ENCODE measurements around the gene FTCDNL1. TPM values are rescaled to one million over a fixed set of nuclear protein-coding genes. Genes with fewer than 3 reads are reported as not detected.

FTCDNL1 gene
- total RNA-seq, 1 donor from 2014 or later, result 0.45 TPM

DNA sequence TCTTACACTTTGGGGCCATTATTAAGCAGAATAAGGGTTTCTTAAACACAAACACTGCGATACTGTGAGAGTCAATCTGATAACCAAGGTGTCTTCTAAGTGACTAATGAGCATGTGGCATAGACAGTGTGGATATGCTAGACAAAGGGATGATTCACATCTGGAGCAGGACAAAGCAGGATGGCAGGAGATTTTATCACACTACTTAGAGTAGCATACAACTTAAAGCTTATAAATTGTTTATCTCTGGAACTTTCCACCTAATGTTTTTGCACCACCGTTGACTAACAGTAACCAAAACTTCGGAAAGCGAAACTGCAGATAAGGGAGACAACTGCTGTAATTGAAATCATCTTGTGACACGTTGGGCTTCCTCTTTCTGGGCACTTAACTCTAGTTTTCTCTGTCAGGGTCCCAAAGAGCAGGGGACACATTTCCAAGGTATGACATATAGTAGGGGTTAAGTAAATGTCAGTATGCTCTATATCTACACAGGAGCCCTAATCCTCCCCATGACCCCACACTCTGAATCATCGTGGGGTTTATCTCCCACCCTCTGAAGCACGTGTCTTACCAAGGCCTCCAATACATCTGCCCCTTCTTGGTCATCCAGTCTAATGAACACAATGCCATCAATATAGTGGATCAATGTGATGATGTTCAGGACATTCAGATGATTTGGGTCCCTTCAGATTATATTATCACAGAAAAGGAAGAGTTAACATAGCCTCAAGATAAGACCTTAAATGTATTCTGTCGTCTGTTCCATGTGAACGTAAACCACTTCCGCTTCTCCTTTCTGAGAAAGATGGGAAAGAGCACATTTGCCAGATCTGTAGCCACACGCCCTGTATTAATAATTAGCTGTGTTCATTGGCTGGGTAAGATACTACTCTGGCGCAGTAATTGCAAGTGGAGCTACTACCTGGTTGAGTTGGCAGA, 78.7 kb downstream of the FTCDNL1 start:
- Mint-ChIP-seq H3K36me3 (ENCODE audit: low read depth, unreplicated experiment) (no peaks in the 10 kb centered on the region), H3K4me3 (ENCODE audit: unreplicated experiment) (no peak overlapping the region), H3K27ac (ENCODE audit: unreplicated experiment) (no peak overlapping the region), H3K4me1 (ENCODE audit: low read depth, unreplicated experiment) (peaks cover 5% of the 10 kb centered on the region), H3K9me3 (ENCODE audit: unreplicated experiment) (no peaks in the 10 kb centered on the region), H3K27me3 (ENCODE audit: low read depth, unreplicated experiment) (no peaks in the 10 kb centered on the region)
- Histone ChIP-seq H4K20me1 (ENCODE audit: insufficient read depth, low read length) (no peaks in the 10 kb centered on the region), H2AFZ (ENCODE audit: low read depth, low read length) (no peak overlapping the region), H3K36me3 (ENCODE audit: insufficient read depth, low read length) (no peaks in the 10 kb centered on the region), H3K9me3 (ENCODE audit: insufficient read depth, low read depth, low read length) (no peaks in the 10 kb centered on the region), H3K4me2 (ENCODE audit: low read length) (no peak overlapping the region), H3K27me3 (ENCODE audit: insufficient read depth, low read length) (no peaks in the 10 kb centered on the region), H3K27ac (ENCODE audit: low read depth, low read length) (no peak overlapping the region), H3K4me3 (ENCODE audit: insufficient read depth, low read depth, low read length) (no peak overlapping the region), H3K4me1 (ENCODE audit: insufficient read depth, low read length) (no peaks in the 10 kb centered on the region), H3K9ac (ENCODE audit: low read length) (no peak overlapping the region), H3K79me2 (ENCODE audit: insufficient read depth, low read length) (no peaks in the 10 kb centered on the region)
- FAIRE-seq, result no peak
- DNase-seq (ENCODE audit: low read depth), result no peak
- no peak for TF ChIP-seq EZH2 (IDR thresholded peaks at IDR 0.05; ENCODE audit: insufficient read depth, low read length)
- TF ChIP-seq, protein P1, sequence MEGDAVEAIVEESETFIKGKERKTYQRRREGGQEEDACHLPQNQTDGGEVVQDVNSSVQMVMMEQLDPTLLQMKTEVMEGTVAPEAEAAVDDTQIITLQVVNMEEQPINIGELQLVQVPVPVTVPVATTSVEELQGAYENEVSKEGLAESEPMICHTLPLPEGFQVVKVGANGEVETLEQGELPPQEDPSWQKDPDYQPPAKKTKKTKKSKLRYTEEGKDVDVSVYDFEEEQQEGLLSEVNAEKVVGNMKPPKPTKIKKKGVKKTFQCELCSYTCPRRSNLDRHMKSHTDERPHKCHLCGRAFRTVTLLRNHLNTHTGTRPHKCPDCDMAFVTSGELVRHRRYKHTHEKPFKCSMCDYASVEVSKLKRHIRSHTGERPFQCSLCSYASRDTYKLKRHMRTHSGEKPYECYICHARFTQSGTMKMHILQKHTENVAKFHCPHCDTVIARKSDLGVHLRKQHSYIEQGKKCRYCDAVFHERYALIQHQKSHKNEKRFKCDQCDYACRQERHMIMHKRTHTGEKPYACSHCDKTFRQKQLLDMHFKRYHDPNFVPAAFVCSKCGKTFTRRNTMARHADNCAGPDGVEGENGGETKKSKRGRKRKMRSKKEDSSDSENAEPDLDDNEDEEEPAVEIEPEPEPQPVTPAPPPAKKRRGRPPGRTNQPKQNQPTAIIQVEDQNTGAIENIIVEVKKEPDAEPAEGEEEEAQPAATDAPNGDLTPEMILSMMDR (IDR thresholded peaks at IDR 0.05; ENCODE audit: insufficient read depth, low read depth, low read length), result no peak

- DNase-seq (ENCODE audit: low read depth) (no peak), FAIRE-seq (no peak)
- peaks cover 5% of the 10 kb centered on the region for H3K4me1 Mint-ChIP-seq (ENCODE audit: low read depth, unreplicated experiment)
- H3K27ac Mint-ChIP-seq (ENCODE audit: unreplicated experiment), result no peak overlapping the region
- Histone ChIP-seq H4K20me1 (ENCODE audit: insufficient read depth, low read length) (no peaks in the 10 kb centered on the region), H3K4me1 (ENCODE audit: insufficient read depth, low read length) (no peaks in the 10 kb centered on the region), H3K79me2 (ENCODE audit: insufficient read depth, low read length) (no peaks in the 10 kb centered on the region), H2AFZ (ENCODE audit: low read depth, low read length) (no peak overlapping the region), H3K9ac (ENCODE audit: low read length) (no peak overlapping the region), H3K4me2 (ENCODE audit: low read length) (no peak overlapping the region), H3K4me3 (ENCODE audit: insufficient read depth, low read depth, low read length) (no peak overlapping the region), H3K27ac (ENCODE audit: low read depth, low read length) (no peak overlapping the region), H3K27me3 (ENCODE audit: insufficient read depth, low read length) (no peaks in the 10 kb centered on the region), H3K9me3 (ENCODE audit: insufficient read depth, low read depth, low read length) (no peaks in the 10 kb centered on the region), H3K36me3 (ENCODE audit: insufficient read depth, low read length) (no peaks in the 10 kb centered on the region)
- H3K27me3 Mint-ChIP-seq (ENCODE audit: low read depth, unreplicated experiment), result no peaks in the 10 kb centered on the region
- no peaks in the 10 kb centered on the region for H3K36me3 Mint-ChIP-seq (ENCODE audit: low read depth, unreplicated experiment)
- H3K4me3 Mint-ChIP-seq (ENCODE audit: unreplicated experiment), result no peak overlapping the region
- no peaks in the 10 kb centered on the region for H3K9me3 Mint-ChIP-seq (ENCODE audit: unreplicated experiment)
- TF ChIP-seq EZH2 (IDR thresholded peaks at IDR 0.05; ENCODE audit: insufficient read depth, low read length), result no peak
- TF ChIP-seq, protein P1 (IDR thresholded peaks at IDR 0.05; ENCODE audit: insufficient read depth, low read depth, low read length), result no peak
Measured at GRCh38 chr2:199770716-199771115, 80.3 kb downstream of the FTCDNL1 start.

- Histone ChIP-seq H4K20me1 (ENCODE audit: insufficient read depth, low read length) (no peaks in the 10 kb centered on the region), H3K27ac (ENCODE audit: low read depth, low read length) (no peak overlapping the region), H2AFZ (ENCODE audit: low read depth, low read length) (no peak overlapping the region), H3K4me2 (ENCODE audit: low read length) (no peak overlapping the region), H3K79me2 (ENCODE audit: insufficient read depth, low read length) (no peaks in the 10 kb centered on the region), H3K27me3 (ENCODE audit: insufficient read depth, low read length) (no peaks in the 10 kb centered on the region), H3K9me3 (ENCODE audit: insufficient read depth, low read depth, low read length) (no peaks in the 10 kb centered on the region), H3K4me1 (ENCODE audit: insufficient read depth, low read length) (no peaks in the 10 kb centered on the region), H3K4me3 (ENCODE audit: insufficient read depth, low read depth, low read length) (no peak overlapping the region), H3K36me3 (ENCODE audit: insufficient read depth, low read length) (no peaks in the 10 kb centered on the region), H3K9ac (ENCODE audit: low read length) (no peak overlapping the region)
- Mint-ChIP-seq H3K27ac (ENCODE audit: unreplicated experiment) (no peak overlapping the region), H3K9me3 (ENCODE audit: unreplicated experiment) (no peaks in the 10 kb centered on the region), H3K4me3 (ENCODE audit: unreplicated experiment) (no peak overlapping the region), H3K4me1 (ENCODE audit: low read depth, unreplicated experiment) (no peaks in the 10 kb centered on the region), H3K36me3 (ENCODE audit: low read depth, unreplicated experiment) (no peaks in the 10 kb centered on the region), H3K27me3 (ENCODE audit: low read depth, unreplicated experiment) (no peaks in the 10 kb centered on the region)
- DNase-seq (ENCODE audit: low read depth) (no peak), FAIRE-seq (no peak)
- TF ChIP-seq, protein P1 (IDR thresholded peaks at IDR 0.05; ENCODE audit: insufficient read depth, low read depth, low read length), result no peak
Measured at GRCh38 chr2:199765646-199766045, 85.3 kb downstream of the FTCDNL1 start.
